Prostate gland (tissue), 2 donors: ENCODE data around the gene TRAPPC3. TPM values are rescaled to one million over a fixed set of nuclear protein-coding genes. Genes with fewer than 3 reads are reported as not detected.
A peak's percentile ranks its signal among the peaks of the same experiment; 100 is the strongest.

Experiments used
- DNase-seq: peaks from one replicate; pipeline ENCODE4 v3.0.0-alpha.2; 2019; ENCODE audit warnings: low spot score
- H3K27ac ChIP-seq, 2 donors: fragments of 200-600 bp; sonication (generic); 2 replicates each; pipeline ENCODE4 v1.5.1; 2017 to 2019
- H3K27me3 ChIP-seq: fragments of 200-600 bp; sonication (generic); replicated peaks from 2 replicates; pipeline ENCODE4 v1.5.1; 2019; ENCODE audit not compliant: insufficient read depth
- H3K36me3 ChIP-seq, 2 donors: fragments of 200-600 bp; sonication (generic); 1 replicate in 1 of 2; 2 replicates in 1 of 2; pipeline versions ENCODE4 v1.5.1 to v1.8.1; 2017 to 2019
- H3K4me1 ChIP-seq: fragments of 200-600 bp; sonication (generic); replicated peaks from 2 replicates; pipeline ENCODE4 v1.5.1; 2019
- H3K4me3 ChIP-seq, 2 donors: fragments of 200-600 bp; sonication (generic); 2 replicates each; pipeline ENCODE4 v1.5.1; 2017 to 2019
- H3K9me3 ChIP-seq: fragments of 200-600 bp; sonication (generic); 2 replicates; pipeline ENCODE4 v1.5.1; 2017
- POLR2A ChIP-seq: fragments of 450-650 bp; IDR thresholded peaks from one replicate; pipeline ENCODE4 v1.6.1; 2016; ENCODE audit warnings: antibody characterized with exemption, mild to moderate bottlenecking
- POLR2AphosphoS5 ChIP-seq: sonication (generic); formaldehyde crosslinking; IDR thresholded peaks from one replicate; pipeline ENCODE4 v1.6.1; 2017; ENCODE audit warnings: antibody characterized with exemption
- WGBS: methylation state at CpG from one replicate; pipeline ENCODE4 v1.1.5; 2018; 5-methylcytosine and 5-hydroxymethylcytosine counted together
- intact Hi-C: fragments of 100-400 bp; cut with DNase I; formaldehyde crosslinking; loops from one replicate; pipeline ENCODE4 v1.14.2; 2022
- total RNA-seq, 2 donors: library from RNA; depleted of rRNA; stranded (reverse); fragments of >200 nt; gene quantifications; one replicate each; pipeline ENCODE4 v1.1.0, GENCODE V29; 2016
- TF ChIP-seq, protein P1 (sequence below), 4 experiments: fragments of 200-600 bp in 2 of 4; fragments of 450-650 bp in 2 of 4; sonication (generic) in 2 of 4; IDR thresholded peaks; 1 replicate in 3 of 4; 2 replicates in 1 of 4; pipeline ENCODE4 v1.5.1; 2016 to 2019; ENCODE audit warnings: antibody characterized with exemption in 4 of 4, mild to moderate bottlenecking in 2 of 4, moderate library complexity in 2 of 4

The TRAPPC3 gene
- total RNA-seq, 2 donors from 2014 or later: 90.0 to 92.5 TPM

DNA sequence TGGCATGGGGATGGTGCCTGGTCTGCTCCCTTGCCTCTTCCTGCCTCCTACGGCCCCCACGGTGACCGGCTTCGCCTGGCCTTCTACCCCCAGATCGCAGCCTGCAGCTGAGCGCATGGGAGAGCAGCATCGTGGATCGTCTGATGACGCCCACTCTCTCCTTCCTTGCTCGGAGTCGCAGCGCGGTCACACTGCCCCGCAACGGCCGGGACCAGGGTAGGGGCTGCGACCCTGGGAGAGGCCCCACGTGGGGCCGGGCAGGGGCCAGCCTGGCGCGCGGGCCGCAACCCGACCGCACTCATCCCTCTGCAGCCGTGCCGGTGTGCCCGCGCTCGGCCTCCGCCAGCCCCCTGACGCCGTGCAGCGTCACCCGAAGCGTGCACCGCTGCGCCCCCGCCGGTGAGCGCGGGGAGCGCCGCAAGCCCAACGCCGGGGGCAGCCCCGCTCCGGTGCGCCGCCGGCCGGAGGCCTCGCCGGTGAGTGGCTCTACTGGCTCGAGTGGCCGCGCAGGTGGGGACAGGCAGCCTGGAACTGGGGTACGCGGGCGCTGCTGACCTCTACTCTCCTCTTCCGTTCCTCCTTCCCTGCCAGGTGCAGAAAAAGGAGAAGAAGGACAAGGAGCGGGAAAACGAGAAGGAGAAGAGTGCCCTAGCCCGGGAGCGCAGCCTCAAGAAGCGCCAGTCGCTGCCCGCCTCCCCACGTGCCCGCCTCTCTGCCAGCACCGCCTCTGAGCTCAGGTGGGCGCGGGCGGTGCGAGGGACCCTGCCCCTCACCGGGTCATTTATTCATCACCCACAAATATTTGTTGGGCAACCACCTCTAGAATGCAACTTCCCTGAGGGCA is 27.0 kb upstream of the TRAPPC3 start:
- Histone ChIP-seq H3K4me1 (no peaks in the 10 kb centered on the region), H3K9me3 (no peaks in the 10 kb centered on the region), H3K4me3 (no peak overlapping the region), H3K27me3 (no peaks in the 10 kb centered on the region), H3K27ac (peak overlapping the region; percentile 30 to 53), H3K36me3 (peaks cover 35 to 57% of the 10 kb centered on the region in 2 donors)
- WGBS: 85% methylated on average over 76 of the region's 76 CpGs
- intact Hi-C loops: no loop called here
- no peak for TF ChIP-seq POLR2A
- TF ChIP-seq POLR2AphosphoS5: no peak
- TF ChIP-seq, protein P1, sequence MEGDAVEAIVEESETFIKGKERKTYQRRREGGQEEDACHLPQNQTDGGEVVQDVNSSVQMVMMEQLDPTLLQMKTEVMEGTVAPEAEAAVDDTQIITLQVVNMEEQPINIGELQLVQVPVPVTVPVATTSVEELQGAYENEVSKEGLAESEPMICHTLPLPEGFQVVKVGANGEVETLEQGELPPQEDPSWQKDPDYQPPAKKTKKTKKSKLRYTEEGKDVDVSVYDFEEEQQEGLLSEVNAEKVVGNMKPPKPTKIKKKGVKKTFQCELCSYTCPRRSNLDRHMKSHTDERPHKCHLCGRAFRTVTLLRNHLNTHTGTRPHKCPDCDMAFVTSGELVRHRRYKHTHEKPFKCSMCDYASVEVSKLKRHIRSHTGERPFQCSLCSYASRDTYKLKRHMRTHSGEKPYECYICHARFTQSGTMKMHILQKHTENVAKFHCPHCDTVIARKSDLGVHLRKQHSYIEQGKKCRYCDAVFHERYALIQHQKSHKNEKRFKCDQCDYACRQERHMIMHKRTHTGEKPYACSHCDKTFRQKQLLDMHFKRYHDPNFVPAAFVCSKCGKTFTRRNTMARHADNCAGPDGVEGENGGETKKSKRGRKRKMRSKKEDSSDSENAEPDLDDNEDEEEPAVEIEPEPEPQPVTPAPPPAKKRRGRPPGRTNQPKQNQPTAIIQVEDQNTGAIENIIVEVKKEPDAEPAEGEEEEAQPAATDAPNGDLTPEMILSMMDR (IDR thresholded peaks at IDR 0.05): no peak
- no peak for DNase-seq

DNA sequence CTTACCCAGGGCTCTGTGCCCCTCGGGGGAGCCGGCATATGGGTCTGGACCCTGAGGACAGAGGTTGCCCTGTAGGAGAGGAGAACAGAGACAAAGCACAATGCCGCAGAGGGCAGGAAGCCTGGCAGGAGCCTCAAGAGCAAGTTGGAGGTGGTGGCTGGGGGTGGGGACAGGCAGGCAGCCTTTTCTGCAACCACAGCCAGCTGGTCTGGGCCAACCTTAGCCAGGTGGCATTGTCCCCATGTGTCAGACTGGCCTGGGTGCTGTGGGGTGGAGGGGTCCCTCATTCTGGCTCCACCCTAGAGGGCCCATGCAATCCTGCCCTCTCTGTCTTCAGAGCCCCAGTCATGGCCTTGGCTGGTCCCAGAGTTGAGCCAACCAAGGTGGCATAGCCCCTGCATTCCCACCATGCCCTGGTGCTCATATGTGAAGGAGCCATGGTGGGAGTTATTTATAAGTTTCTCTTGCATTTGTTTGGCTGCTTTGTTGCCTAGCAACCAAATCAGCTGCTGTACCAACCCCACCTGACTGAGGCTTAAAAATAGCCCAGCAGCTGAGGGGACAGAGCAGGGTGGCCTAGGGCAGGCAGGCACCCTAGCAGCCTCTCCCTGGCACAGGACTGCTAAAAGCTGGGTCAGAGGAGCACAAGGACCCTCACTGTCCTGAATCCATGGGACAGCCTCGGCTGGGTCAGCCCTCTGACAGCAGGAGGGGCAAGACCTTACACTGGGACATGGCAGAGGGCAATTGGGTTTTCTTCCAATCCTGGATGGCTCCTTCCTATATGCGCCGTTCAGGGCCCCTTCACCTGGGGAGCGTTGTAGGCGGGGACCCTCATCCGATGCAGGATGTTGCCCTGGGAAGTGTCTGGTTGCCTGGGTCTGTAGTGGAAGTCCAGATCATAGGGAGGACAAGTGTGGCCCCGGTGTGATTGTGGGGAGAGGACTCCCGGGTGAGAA is 26.1 kb upstream of the TRAPPC3 start:
- 85% methylated on average over 11 of the region's 11 CpGs for WGBS
- H3K27me3 ChIP-seq: no peaks in the 10 kb centered on the region
- TF ChIP-seq, protein P1 (IDR thresholded peaks at IDR 0.05): no peak
- H3K4me1 ChIP-seq: no peaks in the 10 kb centered on the region
- H3K27ac ChIP-seq: peak overlapping the region; percentile 30 to 53
- no peak for DNase-seq
- H3K9me3 ChIP-seq: no peaks in the 10 kb centered on the region
- no peak overlapping the region for H3K4me3 ChIP-seq
- intact Hi-C loops: no loop called here
- H3K36me3 ChIP-seq: peaks cover 35 to 58% of the 10 kb centered on the region in 2 donors

DNA sequence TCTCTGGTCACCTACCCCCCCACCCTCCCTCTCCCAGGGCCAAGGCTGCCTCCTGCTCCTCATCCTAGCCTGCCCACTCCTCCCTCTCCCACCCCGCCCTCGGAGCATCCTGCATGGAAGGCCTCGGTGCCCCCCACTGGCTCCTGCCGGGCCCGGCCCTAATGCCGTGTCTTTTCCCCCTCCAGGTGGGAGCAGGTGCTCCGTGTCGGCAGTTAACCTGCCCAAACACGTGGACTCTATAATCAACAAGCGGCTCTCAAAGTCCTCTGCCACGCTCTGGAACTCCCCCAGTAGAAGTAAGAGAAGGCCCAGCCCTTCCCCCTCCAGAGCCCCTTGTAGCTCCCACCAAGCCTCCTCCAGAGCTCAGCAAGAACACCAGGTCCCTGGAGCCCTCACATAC is 25.4 kb upstream of the TRAPPC3 start:
- intact Hi-C loops: no loop called here
- Histone ChIP-seq H3K4me1 (no peaks in the 10 kb centered on the region), H3K27me3 (no peaks in the 10 kb centered on the region), H3K36me3 (peaks cover 31 to 51% of the 10 kb centered on the region in 2 donors), H3K4me3 (no peak overlapping the region), H3K27ac (peak overlapping the region in 1 of 2 donors; percentile 53), H3K9me3 (no peaks in the 10 kb centered on the region)
- TF ChIP-seq POLR2AphosphoS5 (no peak), POLR2A (no peak)
- TF ChIP-seq, protein P1 (IDR thresholded peaks at IDR 0.05): no peak
- DNase-seq: no peak
- WGBS: 38% methylated on average over 11 of the region's 11 CpGs

DNA sequence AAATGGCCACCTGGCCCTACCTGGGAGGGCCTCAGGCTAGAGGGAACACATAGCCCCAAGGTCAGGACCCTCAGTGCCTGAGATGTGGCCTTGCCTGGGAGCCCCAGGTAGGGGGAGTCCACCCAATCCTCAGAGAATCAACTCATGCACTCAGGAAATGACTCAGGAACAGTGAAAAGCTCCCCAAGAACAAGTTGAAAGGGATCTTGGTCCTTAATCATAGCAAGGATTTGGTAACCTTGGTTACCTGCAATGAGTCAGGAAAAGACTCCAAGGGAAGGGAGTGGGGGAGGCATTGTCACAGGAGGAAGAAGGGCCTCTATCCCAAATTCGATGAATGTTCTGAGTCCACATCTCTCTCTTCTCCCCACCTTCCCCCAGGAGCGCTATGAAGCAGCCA is 23.7 kb upstream of the TRAPPC3 start:
- 83% methylated on average over 2 of the region's 2 CpGs for WGBS

More for the DNA sequence above, 23.7 kb upstream of the TRAPPC3 start:
- Histone ChIP-seq H3K9me3 (no peaks in the 10 kb centered on the region), H3K27me3 (no peaks in the 10 kb centered on the region), H3K27ac (no peak overlapping the region), H3K36me3 (peaks cover 23 to 35% of the 10 kb centered on the region in 2 donors), H3K4me3 (no peak overlapping the region), H3K4me1 (no peaks in the 10 kb centered on the region)
- no peak for DNase-seq
- intact Hi-C loops: no loop called here
- TF ChIP-seq POLR2AphosphoS5 (no peak), POLR2A (no peak)
- TF ChIP-seq, protein P1 (IDR thresholded peaks at IDR 0.05): no peak
